Right hindlimb (tissue), 1 donor: ENCODE data around the gene WDR48.

Experiments
- DNase-seq: peaks from one replicate; pipeline ENCODE4 v3.0.0-alpha.2; 2018

WDR48 gene

DNA sequence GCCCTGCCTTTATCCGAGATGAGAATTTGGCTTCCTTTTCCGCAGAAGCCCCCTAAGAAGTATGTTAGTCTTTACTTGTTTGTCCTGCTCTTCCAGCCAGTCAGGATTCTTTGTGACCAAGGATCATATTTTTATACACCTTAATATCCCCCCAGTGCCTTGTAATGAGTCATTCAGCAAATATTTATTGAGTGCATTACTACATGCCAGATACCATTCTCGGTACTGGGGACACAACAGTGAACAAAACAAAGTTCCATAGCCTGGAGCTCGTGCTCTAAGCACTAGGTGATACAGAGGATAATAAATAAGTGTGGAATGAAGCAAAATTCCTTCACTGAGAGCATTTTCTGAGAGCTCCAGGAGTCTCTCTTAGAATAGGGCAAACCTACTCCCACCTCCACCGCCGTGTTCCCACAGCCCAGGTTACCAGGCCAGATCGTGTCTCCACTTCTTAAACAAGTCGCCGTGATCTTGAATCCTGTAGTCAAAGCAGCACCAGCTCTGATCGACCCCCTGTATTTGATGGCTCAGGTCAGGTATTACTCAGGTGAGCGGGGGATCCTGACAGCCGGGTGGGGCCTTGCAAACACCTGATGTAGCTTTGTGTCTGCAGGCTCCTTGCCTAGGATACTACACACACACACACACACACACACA, 74.2 kb downstream of the WDR48 start:
- DNase-seq = no peak

GRCh38 chr3:39126532-39127071, 74.8 kb downstream of the WDR48 start:
- peak; percentile 68 for DNase-seq

DNA sequence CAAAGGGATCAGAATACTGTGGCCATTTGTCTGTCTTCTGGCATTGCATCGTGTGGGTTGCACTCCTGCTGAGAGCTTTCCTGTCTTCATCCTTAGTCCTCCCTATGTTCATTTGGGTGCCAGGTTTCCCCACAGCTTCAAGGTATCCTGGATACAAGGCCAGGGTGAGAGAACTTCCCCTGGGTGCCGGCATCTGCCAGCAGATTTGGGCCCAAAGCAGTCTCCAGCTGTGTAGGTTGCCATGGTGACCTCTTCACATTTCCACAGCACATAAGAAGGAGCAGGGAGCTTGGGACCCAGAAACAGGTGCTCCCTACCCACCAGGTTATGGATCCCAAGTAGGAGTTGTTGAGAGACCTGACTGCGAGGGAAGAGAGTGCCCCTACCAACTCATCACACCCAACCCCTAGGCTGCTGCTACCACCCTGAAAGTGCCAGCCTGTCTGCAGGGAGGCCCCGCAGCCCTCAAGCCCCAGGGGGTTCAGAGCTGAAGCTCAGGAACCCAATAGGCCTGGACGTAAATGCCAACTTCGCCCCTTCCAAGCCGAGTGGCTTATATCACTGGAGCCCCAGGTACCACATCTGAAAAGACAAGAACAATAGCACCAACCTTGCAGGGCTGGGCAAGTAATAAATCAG, 75.6 kb downstream of the WDR48 start:
- DNase-seq = peak; percentile 14

- no peak for DNase-seq
Measured at GRCh38 chr3:39127908-39128304, 76.1 kb downstream of the WDR48 start.

DNA sequence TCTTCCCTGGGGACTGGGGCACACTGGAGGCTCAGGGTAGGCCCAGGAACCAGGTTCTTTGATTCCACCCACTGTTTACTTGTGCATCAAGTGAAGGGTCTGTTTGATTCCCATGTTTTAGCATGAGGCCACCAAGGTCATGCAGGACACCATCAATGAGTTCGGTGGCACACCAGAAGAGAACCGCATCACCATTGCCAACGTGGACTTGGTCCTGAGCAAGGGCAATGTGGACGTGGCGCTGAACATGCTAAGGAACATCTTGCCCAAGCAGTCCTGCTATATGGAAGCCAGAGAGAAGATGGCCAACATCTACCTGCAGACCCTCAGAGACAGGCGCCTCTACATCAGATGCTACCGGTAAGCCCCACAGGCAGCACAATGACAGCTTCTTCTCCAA, 77.1 kb downstream of the WDR48 start:
- no peak for DNase-seq

DNA sequence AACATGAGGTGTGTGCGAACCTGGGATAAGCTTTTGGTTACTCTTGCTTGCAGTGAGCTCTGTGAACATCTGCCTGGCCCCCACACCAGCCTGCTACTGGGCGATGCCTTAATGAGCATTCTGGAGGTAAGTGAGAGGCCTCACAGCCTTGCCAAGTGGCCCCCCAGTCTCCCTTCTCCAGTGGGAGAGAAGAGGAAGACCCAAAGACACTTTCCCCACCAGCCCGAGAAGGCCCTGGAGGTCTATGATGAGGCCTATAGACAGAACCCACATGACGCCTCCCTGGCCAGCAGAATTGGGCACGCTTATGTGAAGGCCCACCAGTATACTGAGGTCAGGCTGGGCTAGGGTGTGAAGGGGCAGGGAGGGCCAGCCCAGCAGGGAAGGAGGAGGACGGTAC, 78.2 kb downstream of the WDR48 start:
- peak; percentile 2 for DNase-seq

DNA sequence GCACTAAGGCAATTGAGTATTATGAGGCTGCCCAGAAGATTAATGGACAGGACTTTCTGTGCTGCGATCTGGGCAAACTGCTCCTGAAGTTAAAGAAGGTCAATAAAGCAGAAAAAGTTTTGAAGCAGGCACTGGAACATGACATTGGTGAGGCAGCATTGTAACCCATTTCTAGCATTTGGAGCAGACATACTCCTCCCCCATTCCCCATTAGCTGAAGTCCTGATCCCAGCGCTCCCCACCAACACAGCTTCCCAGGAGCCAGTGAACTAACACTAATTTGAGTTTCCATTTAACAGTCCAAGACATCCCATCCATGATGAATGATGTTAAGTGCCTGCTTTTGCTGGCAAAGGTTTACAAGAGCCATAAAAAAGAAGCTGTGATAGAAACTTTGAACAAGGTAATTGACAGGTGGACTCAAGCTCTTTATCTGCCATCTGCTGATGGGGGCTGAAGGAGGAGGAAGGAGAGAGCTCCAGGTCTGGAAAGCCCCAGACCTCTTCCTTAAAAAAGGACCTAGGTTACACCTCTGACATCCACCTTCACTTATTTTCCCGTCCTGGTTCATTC, 79.0 kb downstream of the WDR48 start:
- DNase-seq = peak; percentile 13

DNA sequence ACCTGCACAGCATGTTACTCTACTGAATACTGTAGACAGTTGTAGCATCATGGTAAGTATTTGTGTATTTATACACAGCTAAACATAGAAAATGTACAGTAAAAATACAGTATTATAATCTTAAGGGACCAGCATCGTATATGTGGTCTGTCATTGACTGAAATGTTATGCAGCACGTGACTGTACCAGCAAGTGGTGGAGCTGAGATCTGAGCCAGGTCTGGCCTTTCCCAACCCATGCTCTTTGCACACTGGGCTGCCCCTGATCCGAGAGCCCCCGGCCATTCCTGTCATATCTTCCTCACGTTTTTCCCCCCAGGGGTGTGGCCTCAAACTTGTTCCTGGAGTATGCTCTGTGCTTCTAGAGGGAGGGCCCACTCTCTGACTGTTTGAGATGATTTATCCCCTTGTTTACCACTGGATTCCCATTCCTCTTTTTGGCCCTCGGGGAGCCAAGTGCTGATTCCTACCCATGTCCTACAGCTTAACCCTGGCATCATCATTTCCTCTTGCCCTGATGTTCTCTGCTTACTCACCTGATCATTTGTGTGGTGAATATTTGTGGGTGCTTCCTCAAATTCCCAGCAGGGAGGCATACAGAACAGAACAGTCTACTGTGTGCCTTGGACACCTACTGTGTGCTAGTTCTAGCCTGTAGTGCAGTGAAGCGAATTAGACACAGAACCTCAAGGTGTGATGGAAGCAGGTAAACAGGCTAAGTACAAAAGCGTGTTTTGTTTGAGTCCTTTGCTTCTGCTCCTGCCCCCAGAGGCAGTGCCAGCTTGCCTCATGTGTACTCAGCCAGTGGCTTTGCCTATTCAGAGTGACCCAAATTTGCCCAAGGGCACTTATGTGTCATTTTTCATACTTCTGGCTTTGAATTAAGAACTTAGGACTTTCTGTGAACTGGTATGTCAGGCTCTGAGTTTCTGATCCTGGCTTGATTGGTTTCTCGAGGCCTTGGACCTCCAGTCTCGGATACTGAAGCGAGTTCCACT, 80.6 kb downstream of the WDR48 start:
- DNase-seq = peak; percentile 2

- peak; percentile 3 for DNase-seq
Measured at GRCh38 chr3:39133093-39133490, 81.3 kb downstream of the WDR48 start.

GRCh38 chr3:39133822-39134221, 82.0 kb downstream of the WDR48 start:
- DNase-seq = peak; percentile 9

GRCh38 chr3:39134305-39134704, 82.5 kb downstream of the WDR48 start:
- DNase-seq = peak; percentile 7

DNA sequence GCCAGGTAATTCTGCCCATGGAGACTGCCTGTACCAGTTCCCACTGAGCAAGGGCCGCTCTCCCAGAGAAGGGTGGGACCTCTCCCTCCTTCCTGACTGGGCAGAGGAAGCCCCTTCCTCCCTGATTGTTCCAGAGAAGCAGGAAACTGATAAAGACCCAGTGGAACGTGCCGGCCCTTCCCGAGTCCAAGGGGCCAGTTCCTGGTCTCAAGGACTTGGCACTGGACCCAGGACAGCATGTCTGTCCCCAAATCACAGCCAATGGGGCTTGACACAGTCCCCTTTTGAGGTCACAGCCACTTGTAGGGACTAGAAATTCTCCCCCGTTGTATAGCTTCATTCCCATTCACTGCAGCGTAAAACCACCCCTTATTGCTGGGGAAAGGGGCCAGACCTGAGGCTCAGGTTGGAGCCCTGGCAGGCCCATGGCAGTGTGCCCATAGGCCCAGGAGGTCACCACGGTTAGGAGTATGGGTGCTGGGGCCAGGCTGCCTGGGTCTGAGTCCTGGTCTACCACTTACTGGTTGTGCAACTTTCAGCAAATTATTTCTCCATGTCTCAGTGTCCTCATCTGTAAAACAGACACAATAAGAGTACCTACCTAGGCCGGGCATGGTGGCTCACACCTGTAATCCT, 83.5 kb downstream of the WDR48 start:
- DNase-seq = peak; percentile 9

GRCh38 chr3:39136533-39137434, 85.0 kb downstream of the WDR48 start:
- no peak for DNase-seq

GRCh38 chr3:39137435-39137936, 85.7 kb downstream of the WDR48 start:
- DNase-seq = no peak

- no peak for DNase-seq
Measured at GRCh38 chr3:39137991-39138803, 86.4 kb downstream of the WDR48 start.

GRCh38 chr3:39138804-39139415, 87.1 kb downstream of the WDR48 start:
- peak; percentile 83 for DNase-seq

- no peak for DNase-seq
Measured at GRCh38 chr3:39139442-39139841, 87.6 kb downstream of the WDR48 start.

DNA sequence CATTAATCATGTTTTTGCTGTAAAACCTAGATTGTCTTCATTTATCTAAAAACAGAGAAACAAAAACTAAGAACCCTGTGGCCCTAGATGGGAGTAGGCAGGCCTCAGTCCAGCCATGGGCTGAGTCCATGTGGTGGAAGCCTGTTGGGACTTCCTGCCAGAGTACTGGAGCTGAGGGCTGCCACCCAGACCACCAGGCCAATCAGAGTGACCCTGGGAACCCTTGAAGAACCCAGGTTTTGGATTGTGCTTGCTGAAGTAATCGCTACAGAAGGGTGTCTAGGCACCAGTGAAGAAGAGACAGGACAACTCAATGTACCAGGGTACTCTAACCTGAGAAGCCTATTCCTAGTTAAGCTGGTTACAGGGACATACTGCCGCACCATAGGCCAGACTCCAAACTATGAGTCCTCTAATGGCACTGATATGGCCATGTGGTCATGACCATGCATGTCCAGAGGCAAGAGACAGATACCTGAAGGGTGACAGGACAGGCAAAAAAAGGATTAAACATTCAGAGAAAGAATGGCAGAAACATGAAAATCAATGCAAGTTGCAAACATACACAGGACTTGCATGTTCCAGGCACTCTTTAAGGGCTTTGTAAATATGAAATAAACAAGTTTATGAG, 88.6 kb downstream of the WDR48 start:
- no peak for DNase-seq
